A549 treated with CORT108297 at 1 μM for 4 hours (cell line): ENCODE data around the gene C21orf91. TPM values are rescaled to one million over a fixed set of nuclear protein-coding genes. Genes with fewer than 3 reads are reported as not detected.

ENCODE experiments used
- total RNA-seq: library from RNA; stranded (reverse); fragments of 200-300 nt; extraction: Qiagen RNA extraction; gene quantifications from 5 replicates; pipeline ENCODE4 v1.2.3, GENCODE V29; 2022

The C21orf91 gene
- total RNA-seq: 1.8 to 2.3 TPM (median 2.2 TPM) in 5 replicates

GRCh38 chr21:17819114-17819876 lies at the start of gene C21orf91:
Gene C21orf91 (minus strand): TSS chr21:17819356. CDS start chr21:17818318, 1,038 bp downstream.

Other genes starting within 250 kb of the C21orf91 start
- gene BTG3, start 206.5 kb downstream of the C21orf91 start, total RNA-seq: 24.5 to 32.7 TPM (median 29.3 TPM) in 5 replicates